Stimulated activated CD4-positive, alpha-beta T cell treated with anti-CD3 and anti-CD28 coated beads, Interleukin-4, amount 100 ng/mL, for 4 hours (primary cell): Measurements from ENCODE around the gene XPO5.
A peak's percentile ranks its signal among the peaks of the same experiment; 100 is the strongest.

Experiments
- DNase-seq, 2 experiments: peaks; one replicate each; pipeline ENCODE4 v3.0.0-alpha.2; 2020

The XPO5 gene

DNA sequence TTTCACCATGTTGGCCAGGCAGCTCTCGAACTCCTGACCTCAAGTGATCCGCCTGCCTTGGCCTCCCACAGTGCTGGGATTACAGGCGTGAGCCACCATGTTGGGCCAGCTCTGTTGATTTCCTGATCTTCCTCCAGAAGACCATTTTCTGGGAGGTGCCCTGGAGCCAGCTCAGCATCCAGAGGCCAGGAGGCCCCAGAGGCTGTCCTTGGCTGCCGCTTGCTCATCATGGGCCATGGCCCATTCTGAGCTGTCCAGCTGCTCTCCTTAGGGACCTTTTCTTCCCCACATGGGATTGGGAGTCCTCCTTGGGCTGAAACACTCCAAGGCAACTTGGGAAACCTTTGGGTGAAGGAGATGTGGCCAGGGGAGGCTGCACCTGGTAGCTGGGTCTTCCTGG lies 81.1 kb downstream of the XPO5 start:
- DNase-seq, result no peak

DNA sequence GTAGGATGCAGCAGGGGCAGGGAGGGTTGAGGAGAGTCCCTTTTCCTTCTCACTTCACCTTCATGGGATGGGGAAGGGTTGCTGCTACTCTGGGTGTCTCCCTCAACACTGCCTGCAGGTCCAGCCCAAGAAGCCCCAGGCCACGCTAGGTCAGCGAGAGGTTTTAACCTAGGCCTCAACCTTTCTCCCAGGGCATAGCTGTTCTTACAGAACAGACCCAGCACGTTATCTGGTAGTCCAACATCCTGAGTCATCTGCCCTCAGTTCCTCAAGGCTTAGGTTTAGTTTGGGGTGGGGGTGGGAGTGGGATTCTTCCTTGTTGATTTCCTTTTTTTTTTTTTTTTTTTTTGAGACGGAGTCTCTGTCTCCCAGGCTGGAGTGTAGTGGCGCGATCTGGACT lies 81.5 kb downstream of the XPO5 start:
- DNase-seq, result no peak

DNA sequence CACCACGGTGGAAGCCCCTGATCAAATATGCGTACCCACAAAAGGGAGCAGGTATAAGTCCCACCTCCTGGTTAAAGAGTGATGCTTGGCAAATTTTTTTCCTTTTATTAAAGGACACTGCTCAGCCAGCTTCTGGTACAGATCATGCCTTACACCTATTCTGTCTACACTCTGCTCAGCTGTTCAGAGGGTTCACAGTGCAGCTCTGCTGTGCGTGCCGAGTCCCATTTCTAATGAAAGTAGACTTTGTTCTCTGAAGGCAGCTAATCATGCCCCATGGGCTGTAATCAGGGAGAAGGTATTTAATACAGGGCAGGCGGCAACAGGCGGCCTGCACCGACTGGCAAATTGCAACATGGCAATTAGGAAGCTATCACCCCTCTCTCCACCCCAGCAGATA lies 82.0 kb downstream of the XPO5 start:
- DNase-seq, result no peak

DNA sequence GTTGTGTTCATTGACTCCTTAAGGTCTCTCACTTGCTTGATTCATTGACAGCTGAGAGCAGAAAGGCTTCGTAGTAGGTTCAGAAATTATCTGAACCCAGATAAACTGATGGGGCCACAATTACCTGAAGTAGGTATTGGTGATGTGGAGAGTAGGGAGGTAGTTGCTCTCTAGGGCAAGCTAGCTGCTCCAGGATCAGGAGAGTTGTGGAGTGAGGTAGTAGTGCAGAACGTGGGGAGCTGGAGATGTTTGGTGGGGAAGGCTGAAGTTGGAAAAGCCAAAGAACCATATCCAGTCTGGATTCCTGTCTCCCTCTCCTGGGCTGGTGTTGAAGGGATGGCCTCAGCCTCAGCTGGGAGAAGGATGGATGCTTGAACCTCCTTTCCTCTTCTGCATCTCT lies 82.6 kb downstream of the XPO5 start:
- no peak for DNase-seq

DNA sequence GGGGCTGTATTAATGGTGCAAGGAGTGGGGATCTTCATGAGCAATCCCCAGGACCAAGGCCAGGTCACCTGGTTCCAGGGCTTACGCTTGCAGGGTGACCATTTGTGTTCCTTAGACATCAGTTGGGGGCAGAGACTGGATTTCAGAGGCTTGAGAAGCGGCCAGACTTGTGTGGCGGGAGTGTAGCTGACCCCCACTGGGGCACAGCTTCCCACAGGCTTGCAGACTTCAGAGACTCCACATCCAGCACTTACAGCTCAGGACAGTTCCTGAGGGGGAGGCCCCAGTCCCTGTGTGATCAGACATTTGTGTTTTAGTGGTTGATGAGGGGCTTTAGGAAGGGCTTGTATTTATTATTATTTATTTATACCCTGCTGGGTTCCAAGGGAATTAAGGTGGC lies 83.2 kb downstream of the XPO5 start:
- no peak for DNase-seq

DNA sequence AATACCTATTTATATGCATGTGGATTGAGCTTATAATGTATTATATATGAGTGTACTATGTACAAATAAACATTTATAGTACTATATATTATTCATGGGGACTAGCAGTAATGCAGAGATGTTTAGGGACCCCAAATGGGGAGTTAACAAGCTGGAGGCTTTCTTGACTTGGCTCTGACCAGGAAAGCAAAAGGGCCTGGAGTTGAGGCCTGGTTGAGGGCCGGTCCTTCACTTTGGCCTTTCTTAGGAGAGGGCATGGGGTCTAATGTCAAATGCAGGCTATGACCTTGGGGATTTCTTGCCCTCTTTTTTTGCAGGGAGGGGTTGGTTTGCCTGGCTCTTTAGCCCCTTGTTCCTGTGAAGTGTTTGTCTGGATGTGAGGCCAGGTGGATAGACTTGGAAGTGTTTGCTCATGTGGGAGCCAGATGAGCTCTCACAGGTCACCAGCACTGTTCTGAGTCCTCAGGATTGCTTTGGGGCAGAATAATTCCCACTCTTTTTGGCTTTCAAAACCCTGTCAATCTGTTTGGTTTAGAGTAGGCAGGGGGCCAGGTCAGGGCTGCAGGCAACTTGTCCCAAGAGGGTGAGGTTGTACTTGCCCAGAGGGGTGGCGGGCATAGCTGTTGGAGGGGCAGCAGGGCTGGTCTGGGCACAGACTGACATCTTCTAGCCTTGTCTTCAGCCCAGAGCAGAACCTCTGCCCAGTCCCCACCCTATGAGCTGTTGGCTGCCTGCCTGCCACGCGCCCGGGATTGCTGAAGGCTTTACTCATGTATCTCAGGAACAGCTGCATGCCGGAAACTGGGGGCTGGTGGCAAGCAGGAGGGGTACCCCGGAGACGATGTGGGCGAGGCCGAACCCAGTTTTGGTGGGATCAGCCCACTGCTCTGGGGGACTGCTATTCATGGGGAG lies 83.8 kb downstream of the XPO5 start:
- DNase-seq, result no peak

DNA sequence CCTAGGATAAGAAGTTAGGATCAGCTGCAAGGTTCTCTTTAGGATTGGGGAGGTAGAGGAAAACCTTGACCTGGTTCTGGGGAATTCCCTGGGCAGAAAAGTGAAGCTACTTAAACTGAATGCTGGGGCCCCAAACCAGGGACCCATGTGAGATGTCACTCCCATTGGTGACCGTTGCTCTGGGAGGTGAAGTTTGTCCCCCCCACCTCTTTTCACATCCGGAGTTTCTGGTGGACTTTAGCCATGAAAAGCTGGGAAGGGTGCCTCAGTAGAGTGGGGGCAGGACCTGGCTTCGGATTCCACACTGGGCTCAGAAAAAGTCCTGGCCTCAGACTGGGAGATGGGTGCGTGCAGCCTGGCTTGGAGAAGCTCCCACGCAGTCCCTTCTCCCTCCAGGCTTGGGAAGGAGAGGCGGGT lies 85.3 kb downstream of the XPO5 start:
- no peak for DNase-seq

- DNase-seq, result no peak
These were observed 86.4 kb downstream of the XPO5 start for GRCh38 chr6:43489277-43490072.

- DNase-seq, result no peak
These were observed 87.1 kb downstream of the XPO5 start for GRCh38 chr6:43488667-43489276.

GRCh38 chr6:43481591-43482236 lies 94.1 kb downstream of the XPO5 start:
- no peak for DNase-seq

DNA sequence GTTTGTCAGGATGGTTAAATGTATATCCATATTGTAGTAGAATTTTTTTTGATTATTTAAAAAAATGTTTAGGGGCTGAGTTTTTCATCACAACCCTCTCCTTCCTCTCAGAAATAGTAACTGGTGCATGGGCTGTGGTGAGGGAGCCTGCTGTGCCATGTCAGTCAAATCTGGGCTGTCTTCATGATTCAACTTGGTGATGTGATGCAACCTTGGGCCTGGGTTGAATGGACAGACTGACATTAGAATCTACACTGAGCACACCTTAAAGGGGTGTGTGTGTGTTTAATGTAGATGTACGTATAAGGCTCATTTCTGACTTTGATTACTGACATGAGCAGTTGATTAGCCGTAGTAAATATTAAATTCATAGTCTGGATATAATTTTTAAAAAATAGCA lies 94.8 kb downstream of the XPO5 start:
- no peak for DNase-seq

GRCh38 chr6:43478008-43478372 lies 97.8 kb downstream of the XPO5 start:
- DNase-seq, result no peak

DNA sequence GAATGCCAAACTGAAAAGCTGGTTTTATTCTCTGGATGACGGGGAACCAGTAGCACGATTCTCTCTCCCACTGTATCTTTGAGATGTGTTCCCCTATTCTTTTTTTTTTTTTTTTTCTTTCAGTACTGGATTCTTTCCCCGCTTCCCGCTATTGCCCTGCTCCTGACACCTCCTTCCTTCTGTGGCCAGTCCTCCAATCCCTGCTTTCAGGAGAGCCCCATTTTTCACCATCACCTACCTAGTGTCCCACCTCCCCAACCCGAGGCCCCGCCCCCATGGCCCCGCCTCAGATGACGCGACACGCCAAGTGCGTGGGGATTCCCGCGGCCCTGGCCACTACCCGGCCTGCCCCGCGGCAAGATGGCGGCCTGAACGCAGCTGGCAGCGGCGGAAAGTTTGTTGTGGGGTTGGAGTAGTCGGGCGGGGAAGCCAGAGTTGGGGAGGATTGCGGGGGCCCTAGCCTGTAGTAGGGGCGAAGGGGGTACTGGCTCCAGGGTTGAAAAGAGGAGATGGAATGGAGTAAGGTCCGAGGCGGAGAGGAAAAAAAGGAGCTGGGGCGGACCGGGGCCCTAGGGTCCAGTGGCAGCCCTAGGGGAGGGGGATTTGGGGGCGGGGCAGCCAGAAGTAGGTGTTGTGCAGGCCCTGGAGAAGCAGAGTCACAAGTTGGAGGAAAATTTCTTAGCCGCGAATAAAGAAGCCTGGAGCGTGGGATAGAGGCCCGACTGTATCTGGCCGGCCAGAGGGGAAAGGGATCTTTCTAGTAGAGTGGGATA lies 98.4 kb downstream of the XPO5 start, which contains the start of gene TJAP1:
Gene TJAP1, plus strand, starts transcription at position 336 of the 773 bp plus-strand sequence. CDS start 21,432 bp downstream, outside the sequence.
- DNase-seq, result peak; percentile 95 to 99

- DNase-seq, result no peak
These were observed 99.1 kb downstream of the XPO5 start for GRCh38 chr6:43476746-43477145.

DNA sequence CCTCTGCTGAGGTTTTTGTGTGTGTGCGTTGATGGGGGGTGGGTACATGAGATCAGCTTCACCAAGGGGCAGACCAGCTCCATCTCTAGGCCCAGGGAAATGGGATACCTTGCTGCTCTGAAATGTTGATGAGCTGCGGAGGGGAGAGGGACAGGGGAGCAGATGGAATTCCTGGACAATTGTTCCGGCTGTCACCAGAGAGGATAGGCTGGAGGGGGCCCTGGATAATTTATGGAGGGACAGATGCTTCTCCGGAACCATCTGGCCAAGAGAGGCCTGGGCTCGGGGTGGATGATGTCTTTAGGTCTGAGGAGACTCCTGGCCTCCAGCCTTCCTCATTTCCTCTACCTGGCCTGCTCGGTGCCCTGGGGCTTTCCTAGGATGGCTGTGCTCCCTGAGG lies 100.3 kb downstream of the XPO5 start:
- no peak for DNase-seq

DNA sequence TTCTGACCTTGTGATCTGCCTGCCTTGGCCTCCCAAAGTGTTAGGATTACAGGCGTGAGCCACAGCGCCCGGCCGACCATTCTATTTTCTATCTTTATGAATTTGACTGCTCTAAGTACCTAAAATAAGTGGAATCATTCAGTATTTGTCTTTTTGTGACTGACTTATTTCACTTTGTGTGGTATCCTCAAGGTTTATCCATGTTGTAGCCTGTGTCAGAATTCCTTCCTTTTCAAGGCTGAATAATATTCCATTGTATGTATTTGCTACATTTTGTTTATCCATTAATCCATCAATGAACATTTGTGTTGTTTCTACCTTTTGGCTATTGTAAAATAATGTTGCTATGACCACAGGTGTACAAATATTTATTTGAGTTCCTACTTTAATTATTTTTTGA lies 103.3 kb downstream of the XPO5 start:
- DNase-seq, result no peak
